Muscle layer of duodenum (tissue), 2 donors: Measurements from ENCODE around the gene INPP4B.
"Not testable (repeated sequence)": the region's sequence is repeated elsewhere in the genome, so short reads cannot be mapped to it uniquely, and the experiment has no call there.

ENCODE experiments used
- H3K27ac ChIP-seq: one replicate; pipeline ENCODE4 v1.7.0; 2013; ENCODE audit warnings: mild to moderate bottlenecking, low read length
- H3K27me3 ChIP-seq: one replicate; pipeline ENCODE4 v1.7.0; 2013; ENCODE audit warnings: low read depth, mild to moderate bottlenecking, control low read depth, low read length
- H3K36me3 ChIP-seq, 2 donors: one replicate each; pipeline ENCODE4 v1.7.0; 2013; ENCODE audit warnings: low read length in 2 of 2, control low read depth in 1 of 2, mild to moderate bottlenecking in 1 of 2; ENCODE audit not compliant: insufficient read depth in 2 of 2, control insufficient read depth in 1 of 2
- H3K4me1 ChIP-seq, 2 donors: one replicate each; pipeline ENCODE4 v1.7.0; 2013; ENCODE audit warnings: low read length in 2 of 2, mild to moderate bottlenecking in 2 of 2, control low read depth in 1 of 2, moderate library complexity in 1 of 2; ENCODE audit not compliant: insufficient read depth in 2 of 2, control insufficient read depth in 1 of 2
- H3K4me3 ChIP-seq, 2 donors: one replicate each; pipeline ENCODE4 v1.7.0; 2013; ENCODE audit warnings: low read length in 2 of 2, low read depth in 1 of 2, mild to moderate bottlenecking in 1 of 2
- H3K9me3 ChIP-seq, 2 donors: one replicate each; pipeline ENCODE4 v1.7.0; 2013; ENCODE audit warnings: low read length in 2 of 2, control low read depth in 1 of 2, mild to moderate bottlenecking in 1 of 2; ENCODE audit not compliant: control insufficient read depth in 1 of 2
- donor health status: healthy.

Gene INPP4B

GRCh38 chr4:142066562-142066961 is 779.5 kb downstream of the INPP4B start:
- not testable (repeated sequence) for H3K4me1 ChIP-seq, H3K4me3 ChIP-seq, H3K27ac ChIP-seq, H3K36me3 ChIP-seq, H3K9me3 ChIP-seq, H3K27me3 ChIP-seq

GRCh38 chr4:142065086-142065647 is 780.9 kb downstream of the INPP4B start:
- Histone ChIP-seq H3K36me3 (no peaks in the 10 kb centered on the region), H3K4me1 (no peaks in the 10 kb centered on the region), H3K27ac (no peak overlapping the region), H3K9me3 (peaks cover 0 to 3% of the 10 kb centered on the region in 2 donors), H3K27me3 (no peaks in the 10 kb centered on the region), H3K4me3 (no peak overlapping the region)

GRCh38 chr4:142064181-142064580 is 781.9 kb downstream of the INPP4B start:
- H3K27me3 ChIP-seq: no peaks in the 10 kb centered on the region
- no peak overlapping the region for H3K4me3 ChIP-seq
- no peak overlapping the region for H3K27ac ChIP-seq
- no peaks in the 10 kb centered on the region for H3K36me3 ChIP-seq
- H3K9me3 ChIP-seq: peaks cover 0 to 3% of the 10 kb centered on the region in 2 donors
- H3K4me1 ChIP-seq: no peaks in the 10 kb centered on the region

- Histone ChIP-seq H3K36me3 (no peaks in the 10 kb centered on the region), H3K27ac (no peak overlapping the region), H3K4me1 (no peaks in the 10 kb centered on the region), H3K4me3 (no peak overlapping the region), H3K9me3 (no peaks in the 10 kb centered on the region), H3K27me3 (no peaks in the 10 kb centered on the region)
These were observed 800.1 kb downstream of the INPP4B start for GRCh38 chr4:142045996-142046395.

- Histone ChIP-seq H3K9me3 (no peaks in the 10 kb centered on the region), H3K4me1 (no peaks in the 10 kb centered on the region), H3K27ac (no peak overlapping the region), H3K36me3 (no peaks in the 10 kb centered on the region), H3K27me3 (no peaks in the 10 kb centered on the region), H3K4me3 (no peak overlapping the region)
These were observed 801.8 kb downstream of the INPP4B start for GRCh38 chr4:142044271-142044670.

- Histone ChIP-seq H3K27me3 (no peaks in the 10 kb centered on the region), H3K9me3 (no peaks in the 10 kb centered on the region), H3K27ac (no peak overlapping the region), H3K4me3 (no peak overlapping the region), H3K4me1 (no peaks in the 10 kb centered on the region), H3K36me3 (no peaks in the 10 kb centered on the region)
These were observed 802.6 kb downstream of the INPP4B start for GRCh38 chr4:142043509-142043908.

GRCh38 chr4:142041788-142042187 is 804.3 kb downstream of the INPP4B start:
- H3K27ac ChIP-seq: no peak overlapping the region

GRCh38 chr4:142040043-142040442 is 806.1 kb downstream of the INPP4B start:
- Histone ChIP-seq H3K4me1 (no peaks in the 10 kb centered on the region), H3K9me3 (no peaks in the 10 kb centered on the region), H3K36me3 (no peaks in the 10 kb centered on the region), H3K4me3 (no peak overlapping the region), H3K27me3 (no peaks in the 10 kb centered on the region), H3K27ac (no peak overlapping the region)

More at GRCh38 chr4:142041788-142042187, 804.3 kb downstream of the INPP4B start:
- no peaks in the 10 kb centered on the region for H3K27me3 ChIP-seq
- H3K36me3 ChIP-seq: no peaks in the 10 kb centered on the region
- H3K4me1 ChIP-seq: no peaks in the 10 kb centered on the region
- no peak overlapping the region for H3K4me3 ChIP-seq
- H3K9me3 ChIP-seq: no peaks in the 10 kb centered on the region

GRCh38 chr4:142036795-142037583 is 809.1 kb downstream of the INPP4B start:
- Histone ChIP-seq H3K27me3 (no peaks in the 10 kb centered on the region), H3K27ac (no peak overlapping the region), H3K9me3 (no peaks in the 10 kb centered on the region), H3K36me3 (no peaks in the 10 kb centered on the region), H3K4me1 (no peaks in the 10 kb centered on the region), H3K4me3 (no peak overlapping the region)

GRCh38 chr4:142035566-142035965 is 810.5 kb downstream of the INPP4B start:
- Histone ChIP-seq H3K36me3 (no peaks in the 10 kb centered on the region), H3K27me3 (no peaks in the 10 kb centered on the region), H3K4me3 (no peak overlapping the region), H3K9me3 (no peaks in the 10 kb centered on the region), H3K27ac (no peak overlapping the region), H3K4me1 (no peaks in the 10 kb centered on the region)

GRCh38 chr4:142034101-142034500 is 812.0 kb downstream of the INPP4B start:
- H3K27me3 ChIP-seq: no peaks in the 10 kb centered on the region
- H3K36me3 ChIP-seq: no peaks in the 10 kb centered on the region
- H3K4me3 ChIP-seq: no peak overlapping the region
- H3K9me3 ChIP-seq: no peaks in the 10 kb centered on the region
- H3K27ac ChIP-seq: no peak overlapping the region
- no peaks in the 10 kb centered on the region for H3K4me1 ChIP-seq

- H3K27me3 ChIP-seq: no peaks in the 10 kb centered on the region
- no peaks in the 10 kb centered on the region for H3K36me3 ChIP-seq
- no peak overlapping the region for H3K27ac ChIP-seq
- H3K4me3 ChIP-seq: no peak overlapping the region
- H3K4me1 ChIP-seq: no peaks in the 10 kb centered on the region
- H3K9me3 ChIP-seq: no peaks in the 10 kb centered on the region
These were observed 816.1 kb downstream of the INPP4B start for GRCh38 chr4:142030010-142030409.
